Upper lobe of right lung (tissue), 1 donor: ENCODE measurements around the gene HMG20B. TPM values are rescaled to one million over a fixed set of nuclear protein-coding genes. Genes with fewer than 3 reads are reported as not detected.
A peak's percentile ranks its signal among the peaks of the same experiment; 100 is the strongest.

Experiments used
- ATAC-seq: fragments of 200-7000 bp; cut with Tn5 transposase; one replicate; pipeline ENCODE4 v1.9.1; 2020; ENCODE audit warnings: mild to moderate bottlenecking, moderate library complexity
- DNase-seq: peaks from one replicate; pipeline ENCODE4 v3.0.0-alpha.2; 2020
- H3K27ac ChIP-seq: fragments of 200-600 bp; one replicate; pipeline ENCODE4 v1.8.0; 2022
- H3K27me3 ChIP-seq: fragments of 200-600 bp; one replicate; pipeline ENCODE4 v1.8.0; 2022; ENCODE audit warnings: mild to moderate bottlenecking
- H3K36me3 ChIP-seq: fragments of 200-600 bp; one replicate; pipeline ENCODE4 v1.8.0; 2022
- H3K4me1 ChIP-seq: fragments of 200-600 bp; one replicate; pipeline ENCODE4 v1.8.0; 2022
- H3K4me3 ChIP-seq: fragments of 200-600 bp; one replicate; pipeline ENCODE4 v1.8.0; 2022; ENCODE audit warnings: mild to moderate bottlenecking
- H3K9me3 ChIP-seq: fragments of 200-600 bp; one replicate; pipeline ENCODE4 v1.8.0; 2022
- intact Hi-C: fragments of 100-400 bp; cut with DNase I; formaldehyde crosslinking; loops from one replicate; pipeline ENCODE4 v1.11.0; 2022
- total RNA-seq: library from RNA; stranded (reverse); fragmentation: NEBNext Ultra II Directional; extraction: Animal tissue kit (Norgen Biotek cat#: 25700); gene quantifications from one replicate; pipeline ENCODE4 v1.2.1, GENCODE V29; 2021
- TF ChIP-seq, protein P1 (sequence below): fragments of 200-600 bp; IDR thresholded peaks from one replicate; pipeline ENCODE4 v1.8.0; 2022; ENCODE audit warnings: antibody characterized with exemption
- donor health status: DM: no; HTN: yes; CAD: no; lungs with severe emphysema.

Gene HMG20B
- total RNA-seq, 1 donor from 2014 or later, result 60.0 TPM

DNA sequence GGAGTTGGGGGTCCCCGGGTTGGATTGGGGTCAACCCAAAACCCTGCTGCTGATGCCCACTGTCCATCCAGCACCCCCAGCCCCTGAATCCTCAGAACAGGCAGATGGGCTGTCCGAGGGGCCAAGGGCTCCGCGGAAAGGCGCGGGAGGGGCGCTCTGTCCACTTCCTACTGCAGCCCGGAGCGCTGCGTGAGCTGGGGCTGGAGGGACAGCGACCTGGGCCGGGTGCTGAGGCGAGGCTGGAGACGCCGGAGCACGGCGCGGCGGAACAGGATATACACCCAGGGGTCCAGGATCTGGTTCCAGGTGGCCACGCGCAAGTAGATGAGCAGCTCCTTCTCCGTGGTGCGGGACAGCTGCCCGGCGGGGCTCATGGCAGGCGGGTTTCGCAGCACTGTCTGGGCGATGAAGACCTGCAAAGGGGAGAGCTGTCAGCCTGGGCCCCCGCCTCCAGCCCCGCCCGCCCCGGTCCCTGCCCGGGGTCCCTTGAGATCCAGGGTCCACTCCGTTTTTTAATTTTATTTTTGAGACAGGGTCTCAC is 22.8 kb downstream of the HMG20B start:
- H3K4me1 ChIP-seq, result no peaks in the 10 kb centered on the region
- no peak overlapping the region for H3K4me3 ChIP-seq
- intact Hi-C loops, result no loop called here
- TF ChIP-seq, protein P1, sequence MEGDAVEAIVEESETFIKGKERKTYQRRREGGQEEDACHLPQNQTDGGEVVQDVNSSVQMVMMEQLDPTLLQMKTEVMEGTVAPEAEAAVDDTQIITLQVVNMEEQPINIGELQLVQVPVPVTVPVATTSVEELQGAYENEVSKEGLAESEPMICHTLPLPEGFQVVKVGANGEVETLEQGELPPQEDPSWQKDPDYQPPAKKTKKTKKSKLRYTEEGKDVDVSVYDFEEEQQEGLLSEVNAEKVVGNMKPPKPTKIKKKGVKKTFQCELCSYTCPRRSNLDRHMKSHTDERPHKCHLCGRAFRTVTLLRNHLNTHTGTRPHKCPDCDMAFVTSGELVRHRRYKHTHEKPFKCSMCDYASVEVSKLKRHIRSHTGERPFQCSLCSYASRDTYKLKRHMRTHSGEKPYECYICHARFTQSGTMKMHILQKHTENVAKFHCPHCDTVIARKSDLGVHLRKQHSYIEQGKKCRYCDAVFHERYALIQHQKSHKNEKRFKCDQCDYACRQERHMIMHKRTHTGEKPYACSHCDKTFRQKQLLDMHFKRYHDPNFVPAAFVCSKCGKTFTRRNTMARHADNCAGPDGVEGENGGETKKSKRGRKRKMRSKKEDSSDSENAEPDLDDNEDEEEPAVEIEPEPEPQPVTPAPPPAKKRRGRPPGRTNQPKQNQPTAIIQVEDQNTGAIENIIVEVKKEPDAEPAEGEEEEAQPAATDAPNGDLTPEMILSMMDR, result no peak
- no peaks in the 10 kb centered on the region for H3K9me3 ChIP-seq
- H3K27me3 ChIP-seq, result no peaks in the 10 kb centered on the region
- H3K36me3 ChIP-seq, result no peaks in the 10 kb centered on the region
- H3K27ac ChIP-seq, result no peak overlapping the region
- ATAC-seq, result no peak
- no peak for DNase-seq

DNA sequence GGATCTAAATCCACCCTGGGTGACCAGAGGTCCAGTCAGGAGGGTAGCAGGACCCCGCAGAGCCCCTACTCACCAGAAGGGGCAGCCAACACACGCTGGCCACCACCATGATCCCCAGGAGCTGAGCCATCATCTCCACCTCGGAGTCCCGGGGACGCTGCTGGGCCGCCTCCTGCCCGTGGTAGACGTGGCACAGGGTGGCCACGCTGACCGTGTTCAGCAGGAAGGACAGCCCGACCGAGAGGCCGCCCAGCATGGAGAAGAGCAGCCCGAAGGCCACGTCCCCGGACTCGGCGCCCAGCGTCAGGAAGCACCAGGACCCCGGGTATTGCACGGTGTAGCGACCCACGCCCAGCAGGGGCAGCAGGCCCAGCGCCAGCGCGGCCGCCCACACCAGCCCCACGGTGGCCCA is 27.0 kb downstream of the HMG20B start:
- ATAC-seq, result no peak
- intact Hi-C loops, result no loop called here

DNA sequence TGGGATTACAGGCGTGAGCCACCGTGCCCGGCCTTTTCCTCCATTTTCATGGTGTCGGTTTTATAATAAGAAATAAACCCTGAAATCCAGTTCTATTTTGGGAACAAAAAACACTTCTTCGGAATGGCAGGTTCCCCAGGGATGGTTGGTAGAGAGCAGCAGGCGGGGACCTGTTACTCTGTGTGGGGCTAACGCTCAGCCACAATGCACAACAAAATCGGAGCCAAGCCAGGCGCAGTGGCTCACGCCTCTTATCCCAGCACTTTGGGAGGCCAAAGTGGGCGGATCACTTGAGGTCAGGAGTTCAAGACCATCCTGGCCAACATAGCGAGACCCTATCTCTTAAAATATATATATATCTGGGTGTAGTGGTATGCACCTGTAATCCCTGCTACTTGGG is 28.3 kb downstream of the HMG20B start:
- DNase-seq, result no peak
- H3K4me3 ChIP-seq, result no peak overlapping the region
- ATAC-seq, result no peak

More for the DNA sequence above, 27.0 kb downstream of the HMG20B start:
- no peaks in the 10 kb centered on the region for H3K27me3 ChIP-seq
- DNase-seq, result peak; percentile 62
- TF ChIP-seq, protein P1, result no peak
- no peaks in the 10 kb centered on the region for H3K9me3 ChIP-seq
- no peak overlapping the region for H3K4me3 ChIP-seq
- no peaks in the 10 kb centered on the region for H3K36me3 ChIP-seq
- H3K4me1 ChIP-seq, result peaks cover 6% of the 10 kb centered on the region
- no peak overlapping the region for H3K27ac ChIP-seq

DNA sequence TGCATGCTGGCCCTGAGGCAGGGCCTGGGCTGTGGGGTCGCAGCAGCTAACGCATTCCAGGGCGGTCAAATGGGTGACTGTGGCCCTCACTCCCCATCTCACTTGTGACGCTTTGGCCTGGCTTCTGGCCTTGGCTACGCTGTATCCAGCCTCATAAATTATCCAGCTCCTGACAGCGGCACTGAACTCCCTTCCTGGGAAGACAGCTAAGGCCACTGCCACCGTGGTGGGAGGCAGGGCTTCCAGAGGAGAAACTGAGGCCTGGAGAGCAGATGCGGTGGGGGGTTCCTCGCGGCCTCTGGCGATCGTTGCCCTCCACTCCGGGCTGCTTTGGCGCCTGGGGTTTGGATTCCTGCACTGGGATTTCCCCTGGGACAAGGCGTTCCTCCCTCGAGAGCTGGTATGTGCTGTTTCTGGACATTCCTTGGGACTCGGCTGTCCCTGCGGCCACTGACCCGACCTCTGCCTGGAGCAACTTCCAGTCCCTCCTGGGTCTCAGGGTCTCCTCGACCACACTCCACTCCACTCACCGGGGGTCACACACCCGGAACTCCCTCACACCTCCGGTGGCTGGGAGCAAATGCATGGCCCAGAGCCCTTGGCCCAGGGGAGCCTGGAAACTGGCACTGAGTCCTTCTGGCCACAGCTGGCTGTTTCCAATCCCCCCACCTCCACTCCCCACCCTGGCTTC is 30.5 kb downstream of the HMG20B start:
- DNase-seq (no peak), ATAC-seq (no peak)
- H3K4me1 ChIP-seq, result peaks cover 22% of the 10 kb centered on the region
- no peak overlapping the region for H3K4me3 ChIP-seq
- intact Hi-C loops, result no loop called here
- peak overlapping the region; percentile 37 for H3K27ac ChIP-seq
- no peaks in the 10 kb centered on the region for H3K36me3 ChIP-seq
- no peaks in the 10 kb centered on the region for H3K27me3 ChIP-seq
- H3K9me3 ChIP-seq, result no peaks in the 10 kb centered on the region
- TF ChIP-seq, protein P1, result no peak

More for the DNA sequence above, 28.3 kb downstream of the HMG20B start:
- H3K4me1 ChIP-seq, result peaks cover 6% of the 10 kb centered on the region
- H3K27me3 ChIP-seq, result no peaks in the 10 kb centered on the region
- TF ChIP-seq, protein P1, result no peak
- no peak overlapping the region for H3K27ac ChIP-seq
- H3K9me3 ChIP-seq, result no peaks in the 10 kb centered on the region
- intact Hi-C loops, result no loop called here
- H3K36me3 ChIP-seq, result no peaks in the 10 kb centered on the region

DNA sequence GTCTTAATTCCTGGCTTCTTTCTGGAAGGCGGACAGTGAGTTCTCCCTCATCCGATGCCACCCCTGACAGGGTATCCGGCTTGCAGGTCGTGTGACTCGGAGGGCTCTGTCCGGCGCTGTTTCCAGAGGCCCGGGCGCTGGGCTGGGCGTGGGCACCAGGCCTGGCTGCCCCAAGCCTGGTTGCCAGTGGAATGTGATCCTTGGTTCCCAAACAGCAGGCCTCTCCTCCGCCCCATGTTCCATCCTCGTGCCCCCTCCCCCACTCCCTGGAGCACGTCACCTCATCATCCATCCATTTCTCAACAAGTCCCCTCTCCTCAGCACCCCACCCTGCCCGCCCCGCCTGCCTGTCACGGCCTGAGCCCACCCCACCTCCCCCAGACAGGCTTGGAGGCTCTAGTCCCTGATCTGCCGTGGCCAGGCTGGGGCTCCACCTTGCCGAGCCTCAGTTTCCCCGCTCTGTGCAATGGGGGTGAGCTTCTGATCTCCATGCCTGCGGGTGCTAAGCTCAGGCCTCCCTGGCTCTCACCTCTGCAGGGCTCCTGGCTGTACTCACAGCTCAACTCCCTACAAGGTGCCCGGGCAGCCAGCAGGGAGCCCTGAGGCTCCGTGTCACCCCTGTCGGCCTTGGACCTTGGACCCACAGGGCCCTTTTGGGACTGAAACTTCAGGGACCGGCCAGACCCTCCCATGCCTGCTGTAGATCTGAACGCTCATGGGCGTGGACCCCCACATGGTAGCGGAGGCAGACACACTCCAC is 31.7 kb downstream of the HMG20B start:
- Histone ChIP-seq H3K4me1 (peaks cover 32% of the 10 kb centered on the region), H3K4me3 (no peak overlapping the region), H3K36me3 (no peaks in the 10 kb centered on the region), H3K27ac (no peak overlapping the region), H3K9me3 (no peaks in the 10 kb centered on the region), H3K27me3 (no peaks in the 10 kb centered on the region)
- TF ChIP-seq, protein P1, result no peak
- intact Hi-C loops, result no loop called here
- DNase-seq (no peak), ATAC-seq (no peak)
